Central memory CD8-positive, alpha-beta T cell (primary cell): ENCODE measurements around the gene CHSY1.
A peak's percentile ranks its signal among the peaks of the same experiment; 100 is the strongest.

Experiments
- ATAC-seq: fragments of 150-1000 bp; cut with Tn5 transposase; replicated peaks from 2 replicates; pipeline ENCODE4 v1.10.0; 2022; ENCODE audit warnings: mild to moderate bottlenecking, moderate FRiP score, moderate number of reproducible peaks; ENCODE audit not compliant: poor library complexity, severe bottlenecking; ENCODE audit errors: extremely low read depth
- DNase-seq, 2 donors: peaks; one replicate each; pipeline ENCODE4 v3.0.0; 2021; ENCODE audit warnings: low spot score in 2 of 2
- H3K27ac Mint-ChIP-seq: one replicate; pipeline ENCODE4 v1.8.0; 2022; ENCODE audit warnings: low read depth, mild to moderate bottlenecking, moderate library complexity, mixed read lengths
- H3K27me3 Mint-ChIP-seq: one replicate; pipeline ENCODE4 v1.8.0; 2022; ENCODE audit warnings: mixed read lengths
- H3K36me3 Mint-ChIP-seq: one replicate; pipeline ENCODE4 v1.8.0; 2022; ENCODE audit warnings: mild to moderate bottlenecking, moderate library complexity, mixed read lengths; ENCODE audit not compliant: insufficient read depth
- H3K4me1 Mint-ChIP-seq: one replicate; pipeline ENCODE4 v1.8.0; 2022; ENCODE audit warnings: mixed read lengths
- H3K4me3 Mint-ChIP-seq: one replicate; pipeline ENCODE4 v1.8.0; 2022; ENCODE audit warnings: mild to moderate bottlenecking, moderate library complexity, mixed read lengths
- H3K9me3 Mint-ChIP-seq: one replicate; pipeline ENCODE4 v1.8.0; 2022; ENCODE audit warnings: mixed read lengths

CHSY1 gene

DNA sequence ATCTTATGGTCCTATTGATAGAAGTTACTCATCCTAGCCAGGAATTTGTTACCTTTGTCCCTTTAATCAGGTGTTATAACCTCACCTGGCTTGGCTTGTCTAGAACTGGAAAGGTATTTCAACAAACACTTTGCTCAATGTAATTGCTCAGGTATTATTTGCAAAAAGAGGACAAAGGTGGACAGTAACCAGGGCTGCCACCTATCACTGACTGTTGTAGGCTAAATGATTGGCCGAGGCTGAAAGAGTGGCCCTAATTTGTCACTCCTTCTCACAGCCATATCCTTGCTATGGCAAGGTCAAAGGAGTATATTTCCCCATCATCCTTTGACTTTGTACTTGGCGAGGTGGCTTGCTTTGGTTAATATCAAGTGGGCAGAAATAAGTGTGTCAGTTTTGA, 28.2 kb upstream of the CHSY1 start:
- no peak overlapping the region for H3K27ac Mint-ChIP-seq
- H3K9me3 Mint-ChIP-seq: no peaks in the 10 kb centered on the region
- H3K36me3 Mint-ChIP-seq: peaks cover 49% of the 10 kb centered on the region
- no peak overlapping the region for H3K4me3 Mint-ChIP-seq
- no peak for ATAC-seq
- H3K4me1 Mint-ChIP-seq: peaks cover 15% of the 10 kb centered on the region
- DNase-seq: no peak
- no peaks in the 10 kb centered on the region for H3K27me3 Mint-ChIP-seq

DNA sequence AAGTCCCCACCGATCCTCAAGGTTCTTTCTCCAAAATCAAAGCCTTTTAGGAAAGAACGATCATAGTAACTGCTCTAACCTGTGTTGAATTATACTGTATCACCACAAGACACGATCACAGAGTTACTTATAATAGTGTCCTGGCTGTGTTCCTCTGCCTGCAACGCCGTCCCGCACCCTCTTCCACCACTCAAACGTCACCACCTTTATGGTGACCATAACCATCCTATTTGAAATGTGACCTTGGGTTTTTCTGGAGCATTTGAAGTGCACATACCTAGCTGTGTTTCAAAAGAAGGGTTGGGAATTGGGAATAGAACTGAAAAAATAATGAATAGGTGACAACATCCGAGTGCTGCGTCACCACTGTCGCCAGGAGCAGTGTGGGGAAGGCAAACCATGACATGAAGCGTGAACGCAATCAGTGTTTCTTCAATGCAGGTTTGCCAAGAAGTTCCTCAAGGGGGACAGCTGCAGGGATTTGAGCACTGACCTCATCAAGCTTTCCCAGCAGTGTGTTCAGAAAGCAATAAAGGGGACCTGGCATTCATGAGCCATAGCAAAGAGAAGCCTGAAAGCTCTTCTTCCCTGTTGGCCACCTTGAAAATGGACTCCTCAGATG, 26.2 kb upstream of the CHSY1 start:
- peak overlapping the region; percentile 96 for H3K4me3 Mint-ChIP-seq
- peak overlapping the region; percentile 86 for H3K27ac Mint-ChIP-seq
- peaks cover 15% of the 10 kb centered on the region for H3K4me1 Mint-ChIP-seq
- DNase-seq (no peak), ATAC-seq (no peak)
- H3K9me3 Mint-ChIP-seq: no peaks in the 10 kb centered on the region
- no peaks in the 10 kb centered on the region for H3K27me3 Mint-ChIP-seq
- peaks cover 56% of the 10 kb centered on the region for H3K36me3 Mint-ChIP-seq

- Mint-ChIP-seq H3K4me3 (peak within 1 kb of the TSS; percentile 96), H3K9me3 (no peaks in the 10 kb centered on the region), H3K27me3 (no peaks in the 10 kb centered on the region), H3K4me1 (peaks cover 15% of the 10 kb centered on the region), H3K36me3 (peaks cover 56% of the 10 kb centered on the region), H3K27ac (peak within 1 kb of the TSS; percentile 93)
- ATAC-seq (peak; percentile 95), DNase-seq (peak; percentile 69 to 72)
Measured at GRCh38 chr15:101277038-101277822, 25.4 kb upstream of the CHSY1 start, which contains the start of gene SELENOS. TSS of gene SELENOS (minus strand) at chr15:101277485. CDS start at chr15:101277417, 68 bp downstream.

GRCh38 chr15:101276501-101277037, 24.7 kb upstream of the CHSY1 start:
- H3K9me3 Mint-ChIP-seq: no peaks in the 10 kb centered on the region
- peak overlapping the region; percentile 96 for H3K4me3 Mint-ChIP-seq
- ATAC-seq (peak; percentile 50), DNase-seq (no peak)
- H3K27me3 Mint-ChIP-seq: no peaks in the 10 kb centered on the region
- H3K36me3 Mint-ChIP-seq: peaks cover 53% of the 10 kb centered on the region
- H3K4me1 Mint-ChIP-seq: peaks cover 15% of the 10 kb centered on the region
- H3K27ac Mint-ChIP-seq: peak overlapping the region; percentile 93

DNA sequence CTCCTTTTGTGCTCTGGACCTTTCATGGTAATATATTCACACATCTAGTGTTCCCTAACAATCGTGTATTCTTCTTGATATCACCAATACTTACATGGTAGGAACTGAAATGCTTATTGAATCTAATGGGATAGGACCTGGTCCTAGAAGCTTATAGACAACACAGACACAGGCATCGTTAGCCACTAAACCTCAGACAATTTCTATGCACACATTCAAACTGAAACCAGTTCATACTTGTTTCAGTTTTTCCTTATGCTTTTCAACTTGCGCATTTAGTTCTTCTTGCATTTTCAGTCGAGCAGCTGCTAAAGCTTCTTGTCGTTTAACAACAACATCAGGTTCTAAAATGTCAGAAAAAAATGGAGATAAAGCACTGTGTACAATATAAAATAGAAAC, 23.2 kb upstream of the CHSY1 start:
- H3K9me3 Mint-ChIP-seq: no peaks in the 10 kb centered on the region
- H3K27ac Mint-ChIP-seq: no peak overlapping the region
- peaks cover 57% of the 10 kb centered on the region for H3K36me3 Mint-ChIP-seq
- DNase-seq: no peak
- no peaks in the 10 kb centered on the region for H3K27me3 Mint-ChIP-seq
- H3K4me1 Mint-ChIP-seq: peaks cover 15% of the 10 kb centered on the region
- no peak for ATAC-seq
- no peak overlapping the region for H3K4me3 Mint-ChIP-seq

DNA sequence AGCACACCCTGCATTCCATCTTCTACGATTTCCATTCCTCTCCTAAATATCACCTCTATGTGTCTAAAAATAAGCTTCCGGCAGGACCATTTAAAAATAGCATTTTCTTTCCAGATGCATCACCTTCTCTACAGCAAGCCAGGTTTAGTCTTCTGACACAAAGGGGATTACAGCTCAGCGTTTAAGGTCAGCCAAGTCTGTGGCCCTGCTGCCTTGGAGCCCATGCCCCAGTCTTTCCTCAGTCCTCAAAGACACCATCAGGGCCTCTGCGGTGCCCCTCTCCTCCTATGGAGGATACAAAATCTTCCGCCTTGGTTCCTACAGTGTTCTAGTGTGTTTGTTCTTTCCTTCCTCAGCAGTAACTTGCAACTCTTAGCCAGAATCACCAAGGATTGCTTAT, 21.7 kb upstream of the CHSY1 start:
- ATAC-seq: no peak
- H3K27me3 Mint-ChIP-seq: no peaks in the 10 kb centered on the region
- no peak for DNase-seq
- no peak overlapping the region for H3K27ac Mint-ChIP-seq
- no peak overlapping the region for H3K4me3 Mint-ChIP-seq
- peaks cover 22% of the 10 kb centered on the region for H3K4me1 Mint-ChIP-seq
- H3K9me3 Mint-ChIP-seq: no peaks in the 10 kb centered on the region
- peaks cover 61% of the 10 kb centered on the region for H3K36me3 Mint-ChIP-seq

DNA sequence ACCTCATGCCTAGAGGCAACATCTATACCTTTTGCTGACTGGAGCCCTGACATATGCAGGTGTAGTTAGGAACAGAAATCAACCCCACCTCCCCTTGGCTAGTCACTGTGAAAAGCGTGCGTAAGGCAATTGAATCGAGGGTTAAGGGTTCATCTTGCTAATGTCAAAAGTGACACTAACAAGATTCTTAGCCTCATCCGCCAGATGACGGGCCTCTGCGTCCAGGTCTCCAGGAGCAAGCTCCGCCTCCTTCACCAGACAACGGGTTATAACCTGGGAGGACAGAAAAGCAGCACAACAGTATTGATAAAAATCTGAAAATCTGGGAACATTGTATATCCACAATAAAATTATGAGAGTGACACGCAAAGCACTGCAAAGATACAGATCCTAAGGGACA, 20.7 kb upstream of the CHSY1 start:
- no peak for ATAC-seq
- no peak overlapping the region for H3K27ac Mint-ChIP-seq
- H3K27me3 Mint-ChIP-seq: no peaks in the 10 kb centered on the region
- no peaks in the 10 kb centered on the region for H3K9me3 Mint-ChIP-seq
- peaks cover 57% of the 10 kb centered on the region for H3K36me3 Mint-ChIP-seq
- H3K4me3 Mint-ChIP-seq: no peak overlapping the region
- no peak for DNase-seq
- H3K4me1 Mint-ChIP-seq: peaks cover 17% of the 10 kb centered on the region

DNA sequence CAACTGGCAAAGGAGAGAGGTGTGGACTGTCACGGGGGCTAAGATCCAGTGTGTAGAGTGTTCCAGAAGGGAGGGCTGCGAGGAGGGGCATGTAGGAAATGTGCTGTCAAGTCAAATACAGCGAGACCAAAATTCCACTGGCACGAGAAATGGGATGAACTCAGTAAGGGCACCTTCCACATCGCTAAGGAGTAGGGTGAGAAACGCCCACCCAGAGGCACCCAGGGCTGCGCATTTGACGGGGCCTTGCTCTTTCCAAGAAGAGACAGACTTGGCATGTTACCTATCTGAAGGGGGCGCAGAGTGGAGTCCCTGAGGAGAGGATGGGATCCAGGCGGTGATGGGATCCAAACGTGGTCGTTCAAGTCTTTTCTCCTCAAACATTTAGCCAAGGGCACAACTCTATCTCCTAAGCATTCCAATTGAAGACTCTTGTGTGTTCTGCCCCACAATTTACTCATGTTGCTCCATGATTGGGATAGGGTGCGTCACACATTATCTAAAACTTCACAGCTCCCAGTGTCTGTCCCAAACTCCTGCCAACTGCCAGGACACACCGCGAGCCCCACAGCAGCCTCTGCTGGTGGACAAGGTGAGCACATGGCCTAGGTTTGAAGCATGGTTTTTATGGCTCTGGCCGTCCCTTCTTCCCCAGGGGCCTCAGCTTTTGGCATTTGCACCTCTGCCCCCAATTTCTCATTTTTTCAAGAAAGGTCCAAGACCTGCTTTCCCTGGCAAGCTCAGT, 17.8 kb upstream of the CHSY1 start:
- H3K9me3 Mint-ChIP-seq: no peaks in the 10 kb centered on the region
- no peaks in the 10 kb centered on the region for H3K27me3 Mint-ChIP-seq
- H3K4me1 Mint-ChIP-seq: peaks cover 8% of the 10 kb centered on the region
- H3K36me3 Mint-ChIP-seq: peaks cover 50% of the 10 kb centered on the region
- ATAC-seq (no peak), DNase-seq (no peak)
- H3K27ac Mint-ChIP-seq: peak overlapping the region; percentile 9
- H3K4me3 Mint-ChIP-seq: no peak overlapping the region

DNA sequence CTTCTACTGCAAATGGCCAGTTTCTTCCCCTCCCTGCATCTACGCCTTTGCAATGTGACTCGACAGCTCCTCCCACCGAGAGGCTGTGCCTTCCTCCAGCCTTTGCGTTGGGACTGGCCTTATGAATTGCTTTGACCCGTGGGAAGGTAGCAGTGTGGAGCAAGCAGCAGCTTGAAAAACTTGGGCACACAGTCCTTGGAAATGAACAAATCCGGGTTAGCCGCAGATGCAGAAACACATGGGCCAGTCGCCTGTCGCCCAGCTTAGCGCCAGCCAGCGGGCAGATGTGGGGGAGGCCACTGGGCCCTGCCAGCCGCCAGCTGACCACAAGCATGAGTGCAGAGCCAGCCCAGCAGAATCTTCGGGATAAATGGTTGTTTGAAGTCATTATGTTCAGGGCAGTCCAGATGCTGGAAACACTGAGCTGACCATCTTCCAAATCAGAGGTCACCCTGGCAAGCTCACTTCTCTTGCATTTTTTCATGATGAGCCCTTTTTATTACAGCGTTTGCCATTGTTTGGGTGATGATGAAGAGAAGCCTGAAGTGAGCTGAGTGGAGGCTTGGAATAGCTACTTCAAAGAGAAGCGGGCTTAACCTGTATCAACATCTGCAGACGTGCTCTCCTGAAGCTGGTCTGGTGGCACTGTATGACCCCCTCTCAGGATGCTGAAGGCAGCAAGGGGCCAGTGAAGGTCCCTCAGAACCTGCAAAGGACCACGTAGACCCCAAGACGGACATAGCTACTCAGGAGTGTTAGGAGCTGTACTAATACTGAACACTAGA, 15.7 kb upstream of the CHSY1 start:
- Mint-ChIP-seq H3K36me3 (peaks cover 29% of the 10 kb centered on the region), H3K27ac (no peak overlapping the region), H3K27me3 (no peaks in the 10 kb centered on the region), H3K4me3 (no peak overlapping the region), H3K9me3 (no peaks in the 10 kb centered on the region), H3K4me1 (peaks cover 8% of the 10 kb centered on the region)
- no peak for DNase-seq
- no peak for ATAC-seq

- peaks cover 24% of the 10 kb centered on the region for H3K36me3 Mint-ChIP-seq
- H3K4me1 Mint-ChIP-seq: peaks cover 8% of the 10 kb centered on the region
- no peaks in the 10 kb centered on the region for H3K9me3 Mint-ChIP-seq
- no peaks in the 10 kb centered on the region for H3K27me3 Mint-ChIP-seq
- no peak overlapping the region for H3K4me3 Mint-ChIP-seq
- DNase-seq (no peak), ATAC-seq (no peak)
- no peak overlapping the region for H3K27ac Mint-ChIP-seq
Measured at GRCh38 chr15:101266787-101267186, 14.9 kb upstream of the CHSY1 start.

DNA sequence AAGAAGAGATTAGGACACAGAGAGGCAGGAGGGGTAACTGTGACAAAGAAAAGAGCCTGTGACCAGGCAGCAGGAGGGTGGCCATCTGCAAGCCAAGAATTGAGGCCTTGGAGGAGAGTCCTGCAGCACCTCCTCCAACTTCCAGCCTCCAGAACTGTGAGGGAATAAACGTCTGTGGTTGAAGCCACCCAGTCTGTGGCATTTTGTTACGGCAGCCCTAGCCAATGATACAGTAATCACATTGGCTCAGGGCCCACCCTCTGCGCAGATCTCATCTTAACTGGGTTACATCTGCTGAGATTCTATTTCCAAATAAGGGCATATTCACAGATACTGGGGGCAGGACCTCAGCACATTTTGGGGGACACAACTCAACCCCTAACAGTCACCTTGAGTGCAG, 14.2 kb upstream of the CHSY1 start:
- no peak for DNase-seq
- H3K27me3 Mint-ChIP-seq: no peaks in the 10 kb centered on the region
- no peak for ATAC-seq
- H3K36me3 Mint-ChIP-seq: peaks cover 19% of the 10 kb centered on the region
- H3K4me1 Mint-ChIP-seq: peaks cover 8% of the 10 kb centered on the region
- no peak overlapping the region for H3K4me3 Mint-ChIP-seq
- H3K9me3 Mint-ChIP-seq: no peaks in the 10 kb centered on the region
- no peak overlapping the region for H3K27ac Mint-ChIP-seq
